CD4-positive, alpha-beta T cell treated with Interferon gamma for 1 hour (primary cell): ENCODE measurements around the gene ERN1.

Experiments
- DNase-seq: peaks from one replicate; pipeline ENCODE4 v3.0.0-alpha.2; 2020

Gene ERN1

DNA sequence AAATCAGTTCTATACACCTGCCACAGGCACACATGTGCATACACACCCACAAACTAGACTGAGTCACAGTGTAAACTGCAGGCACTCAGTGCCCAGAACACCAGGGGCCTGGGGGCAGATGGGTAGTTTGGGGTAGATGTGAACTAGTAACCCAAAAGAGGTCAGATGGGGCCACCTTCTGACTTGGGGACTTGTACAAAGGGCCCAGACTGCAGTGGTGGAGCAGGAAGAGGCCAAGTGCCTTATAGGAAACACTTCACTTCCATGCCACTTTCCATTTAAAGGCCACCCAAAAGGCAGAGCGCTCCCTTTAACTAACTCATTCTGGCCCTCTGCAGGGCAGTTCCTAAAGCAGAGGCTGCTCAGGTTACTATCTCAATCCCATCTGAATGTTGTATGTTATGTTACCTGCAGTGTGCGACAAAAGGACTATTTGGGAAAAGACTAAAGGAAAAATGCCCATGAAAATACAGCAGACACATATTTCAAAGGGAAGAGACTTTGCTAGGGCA, 27.8 kb upstream of the ERN1 start:
- DNase-seq = no peak

DNA sequence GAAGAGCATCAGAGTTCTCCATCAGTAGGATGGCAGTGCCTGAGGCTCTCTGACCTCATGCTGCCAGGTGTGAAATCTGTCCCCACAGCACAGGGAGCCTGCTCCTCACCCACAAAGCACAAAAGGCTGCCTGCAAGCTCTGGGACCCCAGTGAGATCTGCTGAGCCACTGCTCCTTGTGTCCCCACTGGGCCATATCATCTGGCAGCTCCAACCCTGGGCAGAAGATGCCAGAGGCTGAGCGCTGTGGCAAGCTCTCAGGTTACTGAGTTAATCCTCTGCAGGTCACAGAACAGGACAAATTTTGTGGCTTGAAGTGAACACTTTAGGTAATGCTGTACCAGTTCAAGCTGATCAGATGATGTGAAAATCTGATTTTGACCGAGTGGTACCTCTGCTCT, 26.7 kb upstream of the ERN1 start:
- no peak for DNase-seq

DNA sequence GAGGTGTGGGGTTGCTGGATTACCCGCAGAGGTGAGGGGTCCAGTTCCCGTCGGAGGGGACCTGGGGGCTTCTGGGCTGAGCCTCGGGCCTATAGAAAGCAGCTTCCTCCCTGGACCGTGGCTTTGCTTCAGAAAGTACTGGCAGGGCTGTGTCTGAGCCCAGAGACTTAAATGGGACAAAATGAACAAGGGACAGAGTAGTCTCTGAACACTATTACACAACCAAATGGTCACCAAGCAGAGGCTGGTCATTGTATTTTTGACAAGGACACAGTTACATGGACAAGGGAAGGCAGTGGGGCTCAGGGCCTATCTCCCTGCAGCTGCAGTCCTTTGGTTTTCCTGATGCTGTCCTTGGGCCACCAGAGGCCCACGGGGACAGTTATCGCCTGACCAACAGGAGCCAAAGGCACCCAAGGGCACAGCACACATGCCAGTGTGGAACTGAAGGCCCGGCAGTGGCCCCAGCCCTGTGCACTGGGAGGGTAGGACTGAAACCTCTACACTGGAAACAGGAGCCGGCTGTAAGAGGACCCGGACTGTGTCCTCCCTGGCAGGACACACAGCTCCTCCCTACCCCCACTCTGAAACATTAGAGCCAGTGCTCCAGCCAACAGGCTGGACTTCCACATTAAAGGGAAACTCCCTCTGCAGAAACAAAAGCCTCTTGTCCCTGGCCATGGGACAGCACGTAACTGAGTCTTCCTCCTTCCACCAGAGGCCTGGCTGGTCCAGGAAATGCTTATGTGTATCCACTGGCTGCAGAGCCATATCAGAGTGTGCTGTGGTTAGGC, 26.0 kb upstream of the ERN1 start:
- DNase-seq = no peak

DNA sequence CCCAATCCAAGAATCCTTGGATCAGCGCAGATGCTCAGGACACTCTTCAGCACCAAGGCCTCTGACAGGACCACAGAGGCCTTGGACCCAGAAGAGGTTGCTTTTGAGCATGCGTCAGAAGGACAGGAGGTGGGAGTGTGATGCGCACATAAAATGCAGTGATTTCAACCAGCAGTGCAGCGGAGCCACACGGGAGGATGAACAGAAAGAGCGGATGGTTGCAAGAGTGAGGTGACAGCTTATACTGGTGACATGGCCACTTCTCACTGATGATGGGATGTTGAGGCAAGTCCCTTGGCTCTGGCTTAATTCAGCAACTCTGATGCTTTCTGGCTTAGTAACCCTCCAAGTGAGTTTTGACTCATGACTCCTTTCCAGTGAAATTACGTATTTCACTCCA, 25.2 kb upstream of the ERN1 start:
- DNase-seq = no peak

DNA sequence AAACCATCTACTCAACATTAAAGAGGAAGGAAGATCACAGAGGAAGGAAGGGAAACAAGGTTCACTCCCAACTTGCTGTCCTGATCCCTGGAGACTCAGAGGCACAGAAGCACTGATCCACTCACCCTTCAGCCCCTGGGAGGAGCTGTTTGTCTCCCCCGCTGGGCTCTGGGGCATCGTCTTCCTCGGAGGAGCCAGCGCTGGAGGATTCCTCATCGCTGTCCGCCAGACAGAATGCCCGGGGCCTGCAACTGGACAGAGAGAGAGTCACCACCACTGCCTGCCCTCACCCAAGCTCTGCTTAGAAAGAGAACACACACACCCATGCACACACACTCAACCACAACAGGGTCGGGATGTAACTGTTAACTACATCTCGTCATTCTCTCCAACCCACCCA, 24.8 kb upstream of the ERN1 start:
- no peak for DNase-seq

DNA sequence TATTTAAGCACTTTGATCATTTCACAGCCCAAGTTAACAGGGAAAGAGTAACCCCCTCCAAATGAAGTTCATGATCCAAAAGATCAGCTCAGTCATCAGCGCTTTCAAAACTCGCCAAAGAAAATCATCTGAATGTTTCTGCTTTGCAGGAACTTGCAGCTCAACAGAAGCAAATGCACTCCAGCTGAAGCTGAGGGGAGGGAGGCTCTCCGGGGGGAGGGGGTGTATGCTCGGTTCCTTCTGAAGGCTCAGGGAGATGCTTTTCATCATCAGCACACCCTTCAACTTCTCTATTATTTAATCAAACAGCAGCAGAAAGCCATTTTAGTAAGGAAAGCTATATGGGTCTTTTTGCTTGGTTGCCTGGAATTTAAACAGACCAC, 24.4 kb upstream of the ERN1 start:
- no peak for DNase-seq

DNA sequence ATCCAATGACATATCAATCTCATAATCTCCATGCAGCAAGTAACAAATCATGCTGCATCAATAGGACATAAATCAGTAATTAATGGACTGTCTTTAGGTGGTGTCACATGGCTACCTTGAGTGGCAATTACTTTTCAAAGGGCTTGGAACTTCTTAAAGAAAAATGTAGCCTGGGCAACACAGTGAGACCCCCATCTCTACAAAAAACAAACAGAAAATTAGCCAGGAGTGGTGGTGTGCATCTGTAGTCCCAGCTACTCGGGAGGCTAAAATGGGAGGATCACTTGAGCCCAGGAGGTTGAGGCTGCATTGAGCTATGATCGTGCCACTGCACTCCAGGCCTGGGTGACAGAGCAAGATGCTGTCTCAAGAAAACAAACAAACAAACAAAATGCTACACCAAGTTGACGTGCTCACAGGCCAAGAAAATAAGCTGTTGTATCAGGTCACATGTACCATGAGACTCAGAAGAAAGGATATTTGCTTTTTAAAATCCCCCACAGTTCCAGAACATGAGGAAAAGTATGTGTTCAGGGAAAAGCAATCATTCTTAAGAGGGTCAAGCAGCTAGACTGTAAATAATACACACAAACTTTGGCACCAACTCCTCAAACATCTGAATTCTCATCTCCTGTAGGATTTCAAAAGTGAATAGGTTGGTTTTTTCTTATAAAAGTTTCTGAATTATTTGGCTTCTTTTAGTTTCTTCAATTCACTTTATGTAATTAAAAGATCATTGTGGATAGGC, 23.8 kb upstream of the ERN1 start:
- DNase-seq = no peak

DNA sequence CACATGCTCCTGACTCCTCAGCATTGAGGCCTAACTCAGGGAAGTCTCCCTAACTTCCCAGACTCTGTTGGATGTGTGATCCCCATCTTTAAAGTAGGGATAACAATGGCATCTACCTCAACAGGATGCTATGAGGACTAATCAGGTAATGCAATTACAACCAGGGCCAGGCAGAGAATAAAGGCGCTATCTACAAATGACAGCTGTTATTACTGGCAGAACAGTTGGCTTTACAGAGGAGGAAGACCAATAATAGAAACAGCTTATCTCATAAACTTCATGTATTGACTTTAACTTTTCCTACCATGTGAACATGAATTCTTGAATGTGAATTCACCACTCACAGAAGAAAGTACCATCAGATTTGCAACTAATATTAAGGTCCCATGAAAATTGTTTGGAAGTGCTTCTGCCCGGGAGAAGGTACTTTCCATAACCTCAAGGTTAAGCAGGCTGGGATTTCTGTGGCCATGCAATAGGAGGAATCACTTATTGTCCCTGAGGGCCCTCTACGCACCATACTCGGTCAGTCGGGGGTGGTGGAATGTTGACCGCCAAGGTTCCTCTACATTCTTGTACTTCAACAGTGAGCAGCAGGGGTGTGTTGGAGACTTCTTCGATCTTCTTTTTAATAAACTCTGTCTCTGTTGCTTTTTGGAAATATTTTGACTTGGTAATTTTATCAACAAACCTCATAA, 22.6 kb upstream of the ERN1 start:
- DNase-seq = no peak

DNA sequence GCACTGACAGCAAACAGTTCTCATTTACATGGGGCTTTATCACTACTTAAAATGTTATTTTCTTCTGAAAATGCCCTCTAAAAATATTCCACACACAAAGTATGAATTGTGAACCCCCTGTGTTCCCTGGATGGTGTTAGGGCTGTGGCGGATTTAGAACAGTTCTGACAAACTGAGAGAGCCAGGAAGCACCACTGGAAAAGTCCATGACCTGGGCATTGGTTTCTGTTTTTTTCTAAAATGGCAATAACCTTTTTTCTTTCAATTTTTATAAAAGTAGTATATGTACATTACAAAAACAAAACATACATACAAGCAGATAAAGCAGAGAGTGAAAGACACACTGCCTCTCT, 21.0 kb upstream of the ERN1 start:
- DNase-seq = no peak

DNA sequence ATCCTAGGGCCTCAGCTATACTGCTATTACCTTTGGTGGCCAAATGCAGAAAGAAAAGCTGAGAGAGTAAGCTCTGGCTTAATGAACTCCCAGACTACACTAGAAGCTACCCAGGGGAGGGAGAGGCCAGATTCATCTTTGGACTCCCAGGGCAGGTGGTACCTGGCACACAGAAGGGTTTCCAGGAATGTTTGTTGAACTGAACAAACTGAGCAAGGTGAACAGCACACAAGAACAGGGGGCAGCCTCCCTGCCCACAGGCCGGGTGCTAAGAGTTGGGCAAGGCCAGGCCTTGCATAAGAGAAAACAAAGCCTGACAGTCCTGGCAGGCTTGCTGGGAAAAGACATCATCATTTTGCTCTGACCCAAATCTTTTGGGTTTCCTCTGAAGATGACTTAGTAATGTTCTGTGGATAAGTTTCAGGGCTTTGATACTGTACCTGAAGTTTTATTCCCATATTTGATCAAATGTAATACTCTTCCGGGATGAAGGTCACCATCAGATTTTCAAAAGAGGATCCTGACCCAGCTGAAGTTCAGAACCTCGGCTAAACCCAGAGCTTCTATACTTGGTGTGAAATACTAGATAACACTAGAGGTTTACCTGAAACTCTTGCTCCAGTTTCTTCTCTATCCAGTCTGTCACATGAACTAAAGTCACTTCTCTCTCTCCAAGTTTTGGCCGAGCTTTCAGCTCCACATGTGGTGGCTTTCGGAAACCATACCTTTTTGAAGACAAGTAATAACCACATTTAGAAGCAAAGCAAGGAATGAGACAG, 20.5 kb upstream of the ERN1 start:
- DNase-seq = no peak

DNA sequence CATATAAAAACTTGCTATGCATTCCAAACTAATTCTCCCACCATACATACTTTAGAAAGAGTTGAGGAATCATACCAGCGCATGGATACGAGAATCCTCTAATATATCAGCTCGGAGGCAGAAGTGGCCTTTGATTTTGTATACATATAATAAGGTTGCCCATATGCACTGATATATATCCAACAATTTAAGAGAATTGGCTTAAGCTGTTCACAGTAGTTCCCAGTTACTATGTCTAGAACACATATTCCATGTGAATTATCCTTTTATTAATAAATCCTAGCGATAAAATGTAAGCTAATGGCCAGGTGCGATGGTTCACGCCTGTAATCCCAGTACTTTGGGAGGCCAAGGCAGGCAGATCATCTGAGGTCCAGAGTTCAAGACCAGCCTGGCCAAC, 19.3 kb upstream of the ERN1 start:
- no peak for DNase-seq

DNA sequence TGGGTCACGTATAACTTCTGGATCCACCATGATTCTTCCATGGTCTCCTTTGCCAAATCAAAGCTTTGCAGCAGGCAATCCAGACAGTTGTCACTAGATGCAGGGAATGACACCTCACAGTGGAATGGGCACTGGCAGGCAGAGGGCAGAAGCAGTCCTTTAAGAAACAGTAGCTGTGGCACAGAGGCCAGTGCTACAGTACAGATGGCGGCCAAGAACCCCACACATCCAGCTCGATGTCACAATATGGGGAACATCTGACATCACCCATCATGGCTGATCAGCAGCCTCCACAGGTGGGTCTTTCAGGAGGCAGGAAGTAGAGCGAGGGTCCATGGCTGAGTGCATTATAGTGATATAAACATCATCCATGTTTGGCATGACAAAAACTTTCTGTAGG, 18.8 kb upstream of the ERN1 start:
- DNase-seq = no peak

DNA sequence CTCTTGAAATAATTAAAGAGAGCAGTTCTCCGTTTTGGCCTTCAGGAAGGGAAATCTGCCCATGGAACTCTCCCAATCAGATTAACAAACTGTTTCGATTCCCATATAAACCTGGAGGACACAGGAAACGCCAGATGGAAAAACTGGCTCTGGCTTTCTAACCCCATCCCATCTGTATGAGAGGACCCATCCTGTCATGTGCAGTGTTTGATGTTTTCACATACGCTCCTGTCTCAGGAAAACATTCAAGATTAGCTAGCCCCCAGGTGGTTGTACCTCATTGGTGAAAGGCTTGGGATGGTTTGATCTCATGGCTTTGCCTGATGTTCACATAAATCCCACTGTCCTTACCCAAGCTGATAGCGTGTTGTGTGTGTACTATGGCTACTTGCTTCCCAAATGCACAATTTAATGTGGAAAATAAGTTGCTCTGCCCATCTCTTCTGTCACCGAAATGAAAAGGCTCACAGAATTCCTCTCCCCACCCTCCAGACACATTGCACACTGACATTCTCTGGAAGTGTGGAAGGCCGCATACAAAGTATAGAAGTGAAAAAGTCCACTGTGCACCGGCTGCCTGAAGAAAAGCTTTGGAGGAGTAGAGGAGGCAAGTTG, 18.2 kb upstream of the ERN1 start:
- no peak for DNase-seq

DNA sequence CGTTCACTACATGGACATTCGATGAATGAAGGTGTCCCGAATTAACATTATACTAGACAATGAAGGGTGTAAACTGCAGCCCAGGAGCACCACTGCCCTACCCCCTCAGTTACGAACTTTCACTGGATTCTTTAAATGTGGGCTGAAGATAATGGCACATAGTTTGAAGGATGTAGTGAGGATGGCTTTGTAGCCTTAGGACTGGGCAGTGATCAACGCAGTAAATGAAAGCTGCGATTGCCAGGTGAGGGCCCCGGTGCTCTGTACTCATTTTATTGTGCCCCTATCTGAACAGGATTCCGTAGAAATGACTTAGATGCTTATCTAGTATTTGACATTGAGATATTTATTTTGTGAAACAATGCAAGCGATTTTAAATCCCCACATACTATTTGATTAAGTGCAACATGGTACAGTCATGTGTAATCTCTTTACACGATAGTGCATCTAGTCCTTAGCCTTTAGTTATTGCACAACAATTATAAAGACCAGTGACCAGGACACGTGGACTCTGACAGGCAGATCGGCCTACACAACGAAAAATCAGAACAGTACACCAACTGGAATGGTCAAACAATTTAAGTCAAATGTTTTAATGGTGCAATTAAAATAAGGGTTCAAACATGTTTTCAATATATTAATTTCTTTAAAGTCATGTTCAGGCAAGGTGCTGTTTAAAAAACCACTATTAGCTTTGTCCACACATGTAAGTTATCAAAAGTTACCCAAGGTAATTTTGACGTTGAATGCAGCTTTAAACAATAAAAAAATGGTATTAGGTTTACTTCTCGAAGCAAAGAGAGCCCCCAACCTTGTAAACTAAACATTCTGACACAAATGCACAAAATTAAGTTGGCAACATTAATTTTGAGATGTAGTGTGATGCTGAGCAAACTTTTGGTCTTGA, 17.4 kb upstream of the ERN1 start:
- DNase-seq = no peak

DNA sequence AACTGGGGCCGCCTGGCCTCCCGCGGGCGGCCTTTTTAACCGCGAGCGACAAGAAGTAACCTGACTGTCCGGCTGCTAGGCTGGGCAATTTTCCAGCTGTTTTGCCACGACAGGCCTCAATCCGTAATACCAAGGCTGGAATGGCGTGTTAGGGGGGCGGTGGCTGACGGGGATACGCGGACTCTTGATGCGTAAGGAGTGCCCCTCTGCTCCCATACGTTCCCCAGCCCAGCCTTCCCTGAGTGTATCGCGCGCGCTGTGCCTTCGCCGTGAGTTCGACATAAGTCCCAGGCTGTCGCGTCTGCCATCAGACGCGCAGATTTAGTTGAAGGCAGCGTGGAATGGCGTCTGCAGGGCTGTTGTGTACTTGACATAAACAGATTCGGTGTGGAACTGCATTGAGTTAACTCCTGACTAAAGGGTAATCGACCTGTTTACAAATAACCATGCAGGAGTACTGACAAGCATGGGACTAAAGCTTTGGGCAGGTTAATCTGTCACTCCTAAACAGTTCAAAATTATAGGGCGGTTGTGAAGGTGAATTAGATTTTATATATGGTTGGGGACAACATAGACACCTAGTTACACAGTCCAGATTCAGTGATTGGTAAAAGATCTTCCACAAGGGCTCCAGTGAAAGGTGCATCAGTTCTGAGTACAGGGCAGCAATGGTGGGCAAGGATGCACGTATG, 16.6 kb upstream of the ERN1 start:
- DNase-seq = peak; percentile 38

DNA sequence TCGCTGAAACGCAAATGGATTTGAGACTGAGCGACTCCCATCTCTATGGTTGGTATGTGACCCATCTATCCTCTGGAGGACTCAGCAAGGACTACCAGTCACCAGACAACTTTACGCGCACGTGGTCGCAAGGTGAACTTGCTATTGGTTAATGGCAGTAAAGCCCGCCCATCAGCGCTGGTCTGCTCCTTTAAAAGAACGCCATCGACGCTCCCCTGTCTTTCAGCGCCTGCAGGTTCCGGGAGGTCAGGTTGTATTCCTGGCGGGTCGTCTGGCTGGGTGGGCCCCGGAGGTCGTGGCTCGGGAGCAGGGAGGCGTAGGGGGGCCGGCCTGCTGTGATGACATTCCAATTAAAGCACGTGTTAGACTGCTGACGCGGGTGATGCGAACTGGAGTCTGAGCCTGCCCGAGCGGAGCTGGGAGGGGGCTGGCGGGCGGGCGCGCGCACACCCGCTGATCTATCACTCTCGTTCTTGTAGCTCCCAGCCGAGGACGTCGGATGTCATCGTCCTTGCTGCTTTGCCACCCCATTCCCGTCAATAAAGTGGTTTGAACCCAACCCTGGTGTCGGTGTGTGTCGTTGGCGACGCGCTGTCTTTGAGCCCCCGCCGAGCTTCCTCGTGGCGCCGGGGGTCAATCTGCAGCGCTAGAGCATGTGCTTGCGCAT, 15.9 kb upstream of the ERN1 start:
- peak; percentile 97 for DNase-seq

DNA sequence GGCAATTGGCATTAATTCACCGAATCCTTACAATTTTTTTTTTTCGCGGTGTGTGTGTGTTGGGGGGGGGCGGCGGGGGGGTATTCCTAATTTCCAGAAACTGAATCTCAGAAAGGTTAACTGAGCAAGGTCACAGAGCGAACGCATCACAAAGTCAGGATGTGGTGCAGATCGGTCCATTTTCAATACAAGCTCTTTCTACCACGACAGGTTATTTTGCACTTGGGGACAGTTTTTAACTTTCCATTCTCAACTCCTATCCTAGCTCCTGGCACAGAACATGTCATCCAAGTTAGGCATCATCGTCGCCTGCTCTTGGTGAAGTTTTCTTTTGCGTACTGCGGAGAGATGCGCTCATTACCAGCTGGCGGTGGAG, 15.4 kb upstream of the ERN1 start:
- DNase-seq = no peak

DNA sequence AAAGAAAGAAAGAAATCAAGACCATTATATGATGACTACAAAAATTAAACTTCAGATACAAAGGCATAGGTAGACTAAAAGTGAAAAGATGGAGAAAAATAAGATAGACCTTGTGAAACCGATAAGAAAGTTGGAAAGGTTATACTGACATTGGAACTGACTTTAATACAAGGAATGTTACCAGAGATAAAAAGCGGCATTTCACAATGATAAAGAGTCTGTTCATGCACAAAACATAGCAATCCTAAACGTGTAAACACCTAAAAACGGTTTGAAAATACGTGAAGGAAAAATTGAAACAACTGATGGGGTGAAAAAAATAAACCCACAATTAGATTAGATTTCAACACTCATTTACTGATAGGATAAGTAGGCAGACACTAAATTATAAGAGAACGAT, 9.6 kb upstream of the ERN1 start:
- no peak for DNase-seq

DNA sequence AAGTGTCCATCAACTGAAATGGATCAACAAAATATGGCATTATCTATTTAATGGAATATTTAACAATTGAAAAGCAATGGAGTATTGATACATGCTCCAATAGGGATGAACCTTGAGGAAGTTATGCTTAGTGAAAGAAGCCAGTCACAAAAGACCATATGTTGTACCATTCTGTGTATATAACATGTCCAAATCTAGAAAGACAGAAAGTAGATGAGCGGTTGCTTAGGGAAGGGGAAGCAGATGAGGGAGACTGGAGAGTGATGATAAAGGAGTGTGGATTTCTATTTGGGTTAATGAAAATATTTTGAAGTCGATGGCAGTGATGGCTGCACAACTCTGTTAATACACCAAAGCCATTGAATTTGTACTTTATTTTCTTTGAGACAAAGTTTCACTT, 8.5 kb upstream of the ERN1 start:
- no peak for DNase-seq

DNA sequence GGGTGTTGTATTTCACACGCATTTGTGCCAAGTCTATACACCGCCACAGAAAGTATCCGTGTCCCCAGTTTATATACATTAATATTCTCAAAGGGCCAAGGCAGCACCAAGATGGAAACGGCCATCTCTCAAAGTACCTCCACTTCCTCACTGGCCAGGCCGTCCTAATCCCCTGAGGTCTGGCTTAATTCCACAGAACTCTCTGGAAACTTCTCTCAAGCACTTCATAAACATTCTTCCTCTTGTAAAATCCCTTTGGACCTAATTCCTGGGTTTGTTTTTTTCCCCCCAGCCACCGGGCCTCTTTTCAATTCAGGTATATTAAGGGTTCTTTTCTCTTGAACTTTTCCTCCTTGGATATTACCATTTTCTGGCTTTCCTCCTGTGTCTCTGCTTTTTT, 5.1 kb upstream of the ERN1 start:
- DNase-seq = no peak
